ENCODE measurements around the gene C12orf56.
A peak's percentile ranks its signal among the peaks of the same experiment; 100 is the strongest.

C12orf56 gene

GRCh38 chr12:64390275-64390851 lies at the start of gene C12orf56:
C12orf56 (minus strand) TSS chr12:64390758; CDS start chr12:64390565, 193 bp downstream.
- no peak for DNase-seq

GRCh38 chr12:64440100-64440499 lies 49.5 kb upstream of the C12orf56 start:
- no peak for DNase-seq

GRCh38 chr12:64433915-64434314 lies 43.4 kb upstream of the C12orf56 start:
- no peak for DNase-seq

GRCh38 chr12:64431791-64432190 lies 41.2 kb upstream of the C12orf56 start:
- no peak for DNase-seq

- DNase-seq: no peak
Measured at GRCh38 chr12:64430886-64431285, 40.3 kb upstream of the C12orf56 start.

GRCh38 chr12:64428956-64429355 lies 38.4 kb upstream of the C12orf56 start:
- DNase-seq: no peak

GRCh38 chr12:64427988-64428387 lies 37.4 kb upstream of the C12orf56 start:
- no peak for DNase-seq

- no peak for DNase-seq
Measured at GRCh38 chr12:64419696-64420095, 29.1 kb upstream of the C12orf56 start.

- no peak for DNase-seq
Measured at GRCh38 chr12:64418209-64418608, 27.7 kb upstream of the C12orf56 start.

- DNase-seq: no peak
Measured at GRCh38 chr12:64413884-64414283, 23.3 kb upstream of the C12orf56 start.

- DNase-seq: no peak
Measured at GRCh38 chr12:64412459-64412858, 21.9 kb upstream of the C12orf56 start.

GRCh38 chr12:64411427-64411826 lies 20.9 kb upstream of the C12orf56 start:
- DNase-seq: no peak

GRCh38 chr12:64407342-64408223 lies 17.0 kb upstream of the C12orf56 start:
- no peak for DNase-seq

- DNase-seq: no peak
Measured at GRCh38 chr12:64404470-64405256, 14.1 kb upstream of the C12orf56 start.

- peak; percentile 88 for DNase-seq
Measured at GRCh38 chr12:64403707-64404469, 13.3 kb upstream of the C12orf56 start, which contains the start of gene XPOT. XPOT (plus strand) TSS chr12:64404392; CDS start chr12:64410036, 5,644 bp downstream.

- no peak for DNase-seq
Measured at GRCh38 chr12:64402181-64402580, 11.6 kb upstream of the C12orf56 start.

- DNase-seq: no peak
Measured at GRCh38 chr12:64400041-64400440, 9.5 kb upstream of the C12orf56 start.

GRCh38 chr12:64395739-64396138 lies 5.2 kb upstream of the C12orf56 start:
- no peak for DNase-seq

GRCh38 chr12:64392221-64392620 lies 1.7 kb upstream of the C12orf56 start:
- DNase-seq: no peak

GRCh38 chr12:64389154-64389553 lies 1.4 kb downstream of the C12orf56 start:
- DNase-seq: no peak

- no peak for DNase-seq
Measured at GRCh38 chr12:64387197-64387816, 3.3 kb downstream of the C12orf56 start.

- no peak for DNase-seq
Measured at GRCh38 chr12:64385468-64385867, 5.1 kb downstream of the C12orf56 start.
